ENCODE measurements around the gene POLDIP2. TPM values are rescaled to one million over a fixed set of nuclear protein-coding genes. Genes with fewer than 3 reads are reported as not detected.

POLDIP2 gene
- total RNA-seq, 1 donor from 2014 or later: 103 TPM

DNA sequence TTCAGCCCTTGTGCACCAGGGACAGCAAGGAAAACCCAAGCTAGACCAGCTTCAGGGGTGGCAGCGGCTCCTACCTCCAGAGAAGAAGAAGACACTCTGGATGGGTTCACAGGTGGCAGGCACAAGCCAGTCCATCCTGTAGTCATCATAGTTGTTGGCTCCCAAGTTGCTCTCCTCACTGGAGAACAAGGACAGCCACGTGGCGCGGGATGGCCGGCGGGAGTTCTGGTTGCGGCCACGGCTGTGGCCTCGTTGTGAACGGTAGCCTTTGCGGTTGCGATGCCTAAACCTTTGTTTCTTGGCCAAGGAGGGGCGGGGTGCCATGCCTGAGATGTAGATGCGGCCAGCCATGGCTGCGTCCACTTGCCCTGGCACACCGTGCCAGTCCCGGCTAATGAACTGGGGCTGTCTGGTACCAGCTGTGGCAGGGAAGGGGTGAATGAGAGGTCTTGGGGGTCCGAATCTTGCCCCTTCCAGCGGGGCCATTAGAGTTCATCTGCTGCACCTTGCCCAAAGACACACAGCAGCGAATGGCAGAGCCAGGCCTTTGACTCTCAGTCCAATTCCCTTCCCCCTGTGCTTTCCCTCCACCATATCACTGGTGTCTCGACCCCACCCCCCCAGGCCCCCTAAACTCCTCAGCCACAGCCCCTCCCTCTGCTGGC, 10.4 kb upstream of the POLDIP2 start:
- DNase-seq (ENCODE audit: low read depth): no peak

DNA sequence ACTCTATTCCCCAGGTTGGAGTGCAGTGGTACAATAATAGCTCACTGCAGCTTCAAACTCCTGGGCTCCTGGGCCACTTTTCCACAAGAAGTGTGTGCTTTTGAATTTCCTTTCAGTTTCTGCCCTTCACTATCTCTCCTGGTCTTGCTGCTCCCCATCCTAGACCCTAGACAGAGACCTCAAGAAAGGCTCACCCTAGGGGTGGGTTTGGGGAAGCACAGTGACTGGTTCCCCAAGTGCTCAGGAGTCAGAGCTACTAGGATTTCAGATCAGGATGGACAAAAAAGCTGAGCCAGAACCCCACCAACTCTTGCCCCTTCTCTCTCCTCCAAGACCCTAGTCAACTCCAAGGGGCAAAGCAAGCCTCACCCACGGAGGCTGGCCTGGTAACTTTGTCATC, 9.3 kb upstream of the POLDIP2 start:
- DNase-seq (ENCODE audit: low read depth): no peak
- no peak overlapping the region for H3K4me3 ChIP-seq (ENCODE audit: low read depth, low read length)
- TF ChIP-seq CTCF (IDR thresholded peaks at IDR 0.05; ENCODE audit: insufficient read depth, low read length, poor library complexity, severe bottlenecking): peak; percentile 3
- no peaks in the 10 kb centered on the region for H3K27me3 ChIP-seq (ENCODE audit: control insufficient read depth, insufficient read depth, low read length)
- peaks cover 1% of the 10 kb centered on the region for H3K36me3 ChIP-seq (ENCODE audit: control insufficient read depth, insufficient read depth, low read length)

More for the DNA sequence above, 10.4 kb upstream of the POLDIP2 start:
- H3K27me3 ChIP-seq (ENCODE audit: control insufficient read depth, insufficient read depth, low read length): peaks cover 7% of the 10 kb centered on the region
- no peaks in the 10 kb centered on the region for H3K36me3 ChIP-seq (ENCODE audit: control insufficient read depth, insufficient read depth, low read length)
- no peak overlapping the region for H3K4me3 ChIP-seq (ENCODE audit: low read depth, low read length)
- TF ChIP-seq CTCF (IDR thresholded peaks at IDR 0.05; ENCODE audit: insufficient read depth, low read length, poor library complexity, severe bottlenecking): no peak

GRCh38 chr17:28365487-28365886, 8.2 kb upstream of the POLDIP2 start:
- Histone ChIP-seq H3K27me3 (ENCODE audit: control insufficient read depth, insufficient read depth, low read length) (no peaks in the 10 kb centered on the region), H3K36me3 (ENCODE audit: control insufficient read depth, insufficient read depth, low read length) (peaks cover 1% of the 10 kb centered on the region), H3K4me3 (ENCODE audit: low read depth, low read length) (no peak overlapping the region)
- TF ChIP-seq CTCF (IDR thresholded peaks at IDR 0.05; ENCODE audit: insufficient read depth, low read length, poor library complexity, severe bottlenecking): no peak
- DNase-seq (ENCODE audit: low read depth): no peak

DNA sequence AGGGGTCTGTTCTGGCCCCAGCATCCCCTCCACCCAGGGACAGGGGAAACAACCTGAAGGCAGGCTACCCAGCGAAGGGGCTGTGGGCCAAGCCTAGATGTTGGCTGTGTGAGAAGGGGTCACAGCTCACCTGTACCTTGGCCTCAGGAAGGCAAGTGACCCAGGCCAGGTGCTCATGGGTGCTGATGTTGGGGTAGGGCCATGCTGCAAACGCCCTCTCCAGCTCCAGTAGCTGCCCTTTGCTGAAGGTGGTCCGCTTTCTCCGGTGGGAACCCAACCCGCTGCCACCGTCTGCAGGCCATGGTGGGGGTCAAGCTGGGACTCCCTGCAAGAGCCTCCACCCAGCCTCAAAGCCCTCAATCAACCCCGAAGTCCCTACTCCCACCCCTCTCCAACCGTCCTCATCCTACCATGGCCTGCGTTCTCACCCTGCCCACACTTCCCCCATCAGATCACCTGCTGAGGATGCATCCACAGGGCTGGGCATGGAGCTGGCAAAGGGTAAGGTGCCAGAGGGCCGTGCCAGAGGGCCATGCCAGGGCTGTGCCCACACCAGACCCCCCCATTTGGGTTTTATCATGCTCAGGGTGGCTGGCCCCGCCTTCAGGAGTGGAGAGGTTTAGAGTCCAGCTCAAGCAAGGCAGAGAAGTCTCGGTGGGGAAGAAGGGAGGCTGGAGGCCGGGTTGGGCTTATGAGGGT, 7.5 kb upstream of the POLDIP2 start, which contains the start of gene SEBOX:
Gene SEBOX, minus strand, starts transcription at position 535 of the 699 bp plus-strand sequence. Its CDS starts 48 bp downstream, at position 487.
- no peak within 1 kb of the TSS for H3K4me3 ChIP-seq (ENCODE audit: low read depth, low read length)
- H3K36me3 ChIP-seq (ENCODE audit: control insufficient read depth, insufficient read depth, low read length): peaks cover 1% of the 10 kb centered on the region
- no peak for TF ChIP-seq CTCF (IDR thresholded peaks at IDR 0.05; ENCODE audit: insufficient read depth, low read length, poor library complexity, severe bottlenecking)
- no peaks in the 10 kb centered on the region for H3K27me3 ChIP-seq (ENCODE audit: control insufficient read depth, insufficient read depth, low read length)
- no peak for DNase-seq (ENCODE audit: low read depth)

DNA sequence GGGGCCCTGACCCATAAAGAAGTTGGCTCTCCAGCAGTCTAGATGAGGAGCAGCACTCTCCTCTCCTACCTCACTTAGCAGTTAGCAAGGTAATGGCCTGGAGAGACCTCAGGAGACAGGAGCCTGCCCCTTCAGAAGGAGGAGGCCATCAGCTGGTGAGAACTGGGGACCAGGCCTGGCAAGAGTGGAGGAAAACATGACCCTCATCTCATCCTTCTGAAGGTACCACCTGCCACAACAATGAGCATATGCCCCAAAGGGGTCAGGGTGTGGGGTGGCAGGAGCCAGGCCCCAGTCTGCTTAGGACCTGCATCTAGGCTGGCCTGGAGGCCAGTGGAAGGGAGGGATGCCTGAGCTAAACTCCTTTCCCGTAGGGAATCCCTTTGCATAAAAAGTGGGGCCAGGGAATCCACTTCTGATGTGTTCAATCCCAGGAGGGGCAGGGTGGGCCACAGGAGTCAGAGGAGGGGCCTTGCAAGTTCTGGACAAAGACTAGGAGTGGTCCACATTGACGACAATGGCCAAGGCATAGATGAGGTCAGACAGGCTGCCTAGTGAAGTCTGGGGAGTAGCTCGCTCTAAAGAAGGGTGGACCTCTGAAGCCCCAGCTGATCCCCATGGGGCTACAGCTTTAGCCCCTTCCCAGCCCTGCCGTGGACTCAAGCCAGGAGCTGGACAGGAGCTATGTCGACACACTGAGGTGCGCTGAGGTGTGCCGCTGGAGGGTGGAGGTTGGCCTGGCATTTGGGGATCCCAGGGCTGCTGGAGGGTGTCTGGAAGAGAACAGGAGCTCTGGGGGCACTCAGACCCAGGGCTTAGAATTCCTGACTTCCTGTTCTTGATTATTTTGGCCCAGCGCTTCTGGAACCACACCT, 6.7 kb upstream of the POLDIP2 start:
- no peak for DNase-seq (ENCODE audit: low read depth)
- Histone ChIP-seq H3K4me3 (ENCODE audit: low read depth, low read length) (no peak overlapping the region), H3K27me3 (ENCODE audit: control insufficient read depth, insufficient read depth, low read length) (no peaks in the 10 kb centered on the region), H3K36me3 (ENCODE audit: control insufficient read depth, insufficient read depth, low read length) (peaks cover 1% of the 10 kb centered on the region)
- no peak for TF ChIP-seq CTCF (IDR thresholded peaks at IDR 0.05; ENCODE audit: insufficient read depth, low read length, poor library complexity, severe bottlenecking)

Measured in kidney epithelial cell (primary cell).